Mesenchymal stem cell (in vitro differentiated cells and primary cell): Measurements from ENCODE around the gene SLC4A11.

Source experiments
- DNase-seq: peaks from one replicate; pipeline ENCODE4 v3.0.0-alpha.2; 2013
- H2AFZ ChIP-seq: one replicate; pipeline ENCODE4 v1.6.1; 2013; ENCODE audit warnings: low read depth, mild to moderate bottlenecking, control low read depth, inconsistent platforms, low read length, moderate library complexity
- H2AK5ac ChIP-seq: 2 replicates; pipeline ENCODE4 v1.6.1; 2013; ENCODE audit warnings: low read length, moderate library complexity, mild to moderate bottlenecking, inconsistent platforms; ENCODE audit not compliant: severe bottlenecking
- H2BK120ac ChIP-seq: one replicate; pipeline ENCODE4 v1.6.1; 2013; ENCODE audit warnings: low read depth, mild to moderate bottlenecking, inconsistent platforms, low read length, moderate library complexity
- H2BK12ac ChIP-seq, 2 experiments: one replicate each; pipeline ENCODE4 v1.6.1; 2013; ENCODE audit warnings: inconsistent platforms in 2 of 2, low read length in 2 of 2, mild to moderate bottlenecking in 2 of 2, moderate library complexity in 2 of 2, control low read depth in 1 of 2
- H2BK15ac ChIP-seq: one replicate; pipeline ENCODE4 v1.6.1; 2013; ENCODE audit warnings: mild to moderate bottlenecking, low read depth, inconsistent platforms; ENCODE audit not compliant: poor library complexity, severe bottlenecking
- H2BK5ac ChIP-seq: 2 replicates; pipeline ENCODE4 v1.6.1; 2013; ENCODE audit warnings: low read depth, mild to moderate bottlenecking, low read length, control low read depth, inconsistent platforms; ENCODE audit not compliant: poor library complexity, severe bottlenecking
- H3K14ac ChIP-seq, 2 experiments: one replicate each; pipeline ENCODE4 v1.6.1; 2013; ENCODE audit warnings: inconsistent platforms in 2 of 2, low read length in 2 of 2, control low read depth in 1 of 2, mild to moderate bottlenecking in 1 of 2, moderate library complexity in 1 of 2
- H3K18ac ChIP-seq, 2 experiments: one replicate each; pipeline ENCODE4 v1.6.1; 2013; ENCODE audit warnings: inconsistent platforms in 2 of 2, low read length in 2 of 2, control low read depth in 1 of 2, low read depth in 1 of 2, mild to moderate bottlenecking in 1 of 2
- H3K23ac ChIP-seq, 2 experiments: one replicate each; pipeline ENCODE4 v1.6.1; 2013; ENCODE audit warnings: inconsistent platforms in 2 of 2, low read length in 2 of 2, mild to moderate bottlenecking in 2 of 2, moderate library complexity in 2 of 2, control low read depth in 1 of 2
- H3K27ac ChIP-seq: 2 replicates; pipeline ENCODE4 v1.5.1; 2013; ENCODE audit warnings: mild to moderate bottlenecking, moderate library complexity, low read length, control low read depth, inconsistent platforms; ENCODE audit not compliant: poor library complexity, severe bottlenecking
- H3K27me3 ChIP-seq, 2 experiments: 2 replicates each; pipeline versions ENCODE4 v1.6.1 to v1.7.0; 2013; ENCODE audit warnings: low read length in 2 of 2, mild to moderate bottlenecking in 2 of 2, moderate library complexity in 2 of 2, control low read depth in 1 of 2, inconsistent platforms in 1 of 2; ENCODE audit not compliant: control insufficient read depth in 1 of 2, insufficient read depth in 1 of 2
- H3K36me3 ChIP-seq, 2 experiments: 2 replicates each; pipeline versions ENCODE4 v1.6.1 to v1.7.0; 2013; ENCODE audit warnings: low read length in 2 of 2, control low read depth in 1 of 2, inconsistent platforms in 1 of 2, low read depth in 1 of 2, mild to moderate bottlenecking in 1 of 2; ENCODE audit not compliant: insufficient read depth in 2 of 2, control insufficient read depth in 1 of 2
- H3K4ac ChIP-seq, 2 experiments: one replicate each; pipeline ENCODE4 v1.6.1; 2013; ENCODE audit warnings: inconsistent platforms in 2 of 2, low read length in 2 of 2, mild to moderate bottlenecking in 2 of 2, moderate library complexity in 2 of 2, control low read depth in 1 of 2, low read depth in 1 of 2
- H3K4me1 ChIP-seq: 2 replicates; pipeline ENCODE4 v1.6.1; 2013; ENCODE audit warnings: low read depth, low read length, control low read depth; ENCODE audit not compliant: control insufficient read depth, insufficient read depth
- H3K4me2 ChIP-seq: 2 replicates; pipeline ENCODE4 v1.6.1; 2013; ENCODE audit warnings: low read length, mild to moderate bottlenecking, inconsistent platforms; ENCODE audit not compliant: poor library complexity, severe bottlenecking
- H3K4me3 ChIP-seq, 2 experiments: 2 replicates each; pipeline versions ENCODE4 v1.5.1 to v1.7.0; 2013; ENCODE audit warnings: low read length in 2 of 2, mild to moderate bottlenecking in 2 of 2, control low read depth in 1 of 2, low read depth in 1 of 2; ENCODE audit not compliant: insufficient read depth in 1 of 2
- H3K79me1 ChIP-seq: replicated peaks from 2 replicates; pipeline ENCODE4 v1.6.1; 2013; ENCODE audit warnings: mild to moderate bottlenecking, control low read depth, low read length, inconsistent platforms; ENCODE audit not compliant: poor library complexity, severe bottlenecking
- H3K9ac ChIP-seq: 2 replicates; pipeline ENCODE4 v1.7.0; 2013; ENCODE audit warnings: mild to moderate bottlenecking, low read length, moderate library complexity
- H3K9me3 ChIP-seq: 2 replicates; pipeline ENCODE4 v1.7.0; 2013; ENCODE audit warnings: mild to moderate bottlenecking, low read length; ENCODE audit not compliant: control insufficient read depth
- H4K8ac ChIP-seq: one replicate; pipeline ENCODE4 v1.6.1; 2013; ENCODE audit warnings: inconsistent platforms, mild to moderate bottlenecking, low read length, moderate library complexity
- H4K91ac ChIP-seq: one replicate; pipeline ENCODE4 v1.6.1; 2013; ENCODE audit warnings: mild to moderate bottlenecking, low read length, inconsistent platforms
- WGBS: methylation state at CpG from one replicate; pipeline ENCODE4 v1.1.7; 2013; ENCODE audit warnings: mixed read lengths; 5-methylcytosine and 5-hydroxymethylcytosine counted together

Gene SLC4A11

GRCh38 chr20:3281437-3281836 is 42.4 kb upstream of the SLC4A11 start:
- no peak overlapping the region for H3K23ac ChIP-seq
- H3K36me3 ChIP-seq = peaks cover 59 to 73% of the 10 kb centered on the region in 2 experiments
- no peak overlapping the region for H2BK5ac ChIP-seq
- no peak overlapping the region for H2BK120ac ChIP-seq
- peaks cover 4% of the 10 kb centered on the region for H3K4me1 ChIP-seq
- no peak overlapping the region for H3K4me2 ChIP-seq
- H3K4me3 ChIP-seq = no peak overlapping the region
- no peak overlapping the region for H3K14ac ChIP-seq
- no peak overlapping the region for H2BK12ac ChIP-seq
- DNase-seq = no peak
- H3K4ac ChIP-seq = no peak overlapping the region
- no peak overlapping the region for H2AK5ac ChIP-seq
- H4K91ac ChIP-seq = no peak overlapping the region
- no peak overlapping the region for H3K27ac ChIP-seq
- no peaks in the 10 kb centered on the region for H3K79me1 ChIP-seq
- H3K18ac ChIP-seq = no peak overlapping the region
- H3K9ac ChIP-seq = no peak overlapping the region
- H2BK15ac ChIP-seq = no peak overlapping the region
- H4K8ac ChIP-seq = no peak overlapping the region
- no peak overlapping the region for H2AFZ ChIP-seq
- no peaks in the 10 kb centered on the region for H3K27me3 ChIP-seq
- H3K9me3 ChIP-seq = no peaks in the 10 kb centered on the region

GRCh38 chr20:3279761-3280160 is 40.8 kb upstream of the SLC4A11 start:
- H3K4me1 ChIP-seq = peaks cover 4% of the 10 kb centered on the region
- no peak overlapping the region for H3K4me2 ChIP-seq
- no peak overlapping the region for H2BK5ac ChIP-seq
- H2BK12ac ChIP-seq = no peak overlapping the region
- no peak overlapping the region for H4K91ac ChIP-seq
- H3K23ac ChIP-seq = no peak overlapping the region
- no peak overlapping the region for H3K14ac ChIP-seq
- no CpG with 5 or more reads among the region's 1 CpG for WGBS
- no peak overlapping the region for H2BK15ac ChIP-seq
- no peak overlapping the region for H3K9ac ChIP-seq
- H3K4ac ChIP-seq = no peak overlapping the region
- H2BK120ac ChIP-seq = no peak overlapping the region
- H2AK5ac ChIP-seq = no peak overlapping the region
- no peak overlapping the region for H2AFZ ChIP-seq
- H4K8ac ChIP-seq = no peak overlapping the region
- no peak overlapping the region for H3K4me3 ChIP-seq
- no peaks in the 10 kb centered on the region for H3K27me3 ChIP-seq
- no peaks in the 10 kb centered on the region for H3K9me3 ChIP-seq
- no peak for DNase-seq
- no peaks in the 10 kb centered on the region for H3K79me1 ChIP-seq
- H3K27ac ChIP-seq = no peak overlapping the region
- H3K18ac ChIP-seq = no peak overlapping the region
- H3K36me3 ChIP-seq = peaks cover 64 to 76% of the 10 kb centered on the region in 2 experiments

GRCh38 chr20:3277686-3278465 is 38.9 kb upstream of the SLC4A11 start:
- Histone ChIP-seq H3K4me2 (no peak overlapping the region), H3K23ac (peak overlapping the region in 1 of 2 experiments; percentile 60), H3K4ac (no peak overlapping the region), H2BK15ac (no peak overlapping the region), H3K27me3 (no peaks in the 10 kb centered on the region), H3K27ac (no peak overlapping the region), H2BK120ac (no peak overlapping the region), H2AFZ (no peak overlapping the region), H4K91ac (no peak overlapping the region), H3K18ac (no peak overlapping the region), H3K79me1 (no peaks in the 10 kb centered on the region), H3K9me3 (no peaks in the 10 kb centered on the region), H4K8ac (no peak overlapping the region), H2BK5ac (no peak overlapping the region), H3K4me3 (no peak overlapping the region), H2BK12ac (no peak overlapping the region), H3K14ac (no peak overlapping the region), H3K36me3 (peaks cover 62 to 85% of the 10 kb centered on the region in 2 experiments), H3K9ac (no peak overlapping the region), H2AK5ac (no peak overlapping the region), H3K4me1 (peaks cover 4% of the 10 kb centered on the region)
- WGBS = 99% methylated on average over 7 of the region's 7 CpGs
- DNase-seq = no peak

- no peak overlapping the region for H3K23ac ChIP-seq
- H3K9me3 ChIP-seq = no peaks in the 10 kb centered on the region
- no peaks in the 10 kb centered on the region for H3K4me1 ChIP-seq
- H3K9ac ChIP-seq = no peak overlapping the region
- no peak overlapping the region for H2BK5ac ChIP-seq
- no peak overlapping the region for H3K4me2 ChIP-seq
- WGBS = 73% methylated on average over 1 of the region's 1 CpG
- no peaks in the 10 kb centered on the region for H3K27me3 ChIP-seq
- no peak overlapping the region for H2BK15ac ChIP-seq
- H3K18ac ChIP-seq = no peak overlapping the region
- H4K8ac ChIP-seq = no peak overlapping the region
- no peak overlapping the region for H3K14ac ChIP-seq
- no peak overlapping the region for H3K4ac ChIP-seq
- H3K27ac ChIP-seq = no peak overlapping the region
- H2AFZ ChIP-seq = no peak overlapping the region
- no peaks in the 10 kb centered on the region for H3K79me1 ChIP-seq
- no peak overlapping the region for H2BK120ac ChIP-seq
- H4K91ac ChIP-seq = no peak overlapping the region
- H3K4me3 ChIP-seq = no peak overlapping the region
- H2BK12ac ChIP-seq = no peak overlapping the region
- DNase-seq = peak; percentile 23
- H3K36me3 ChIP-seq = peaks cover 61 to 81% of the 10 kb centered on the region in 2 experiments
- H2AK5ac ChIP-seq = no peak overlapping the region
These were observed 37.7 kb upstream of the SLC4A11 start for GRCh38 chr20:3276680-3277015.
